Suprapubic skin (tissue), 4 donors: ENCODE data around the gene CDHR3. TPM values are rescaled to one million over a fixed set of nuclear protein-coding genes. Genes with fewer than 3 reads are reported as not detected.

ENCODE experiments used
- DNase-seq, 2 donors: peaks; one replicate each; pipeline ENCODE4 v3.0.0-alpha.2; 2019; ENCODE audit warnings: low spot score in 2 of 2
- H3K27ac ChIP-seq: fragments of 200-600 bp; sonication (generic); one replicate; pipeline ENCODE4 v1.5.1; 2019
- H3K27me3 ChIP-seq: fragments of 200-600 bp; sonication (generic); one replicate; pipeline ENCODE4 v1.5.1; 2019
- H3K36me3 ChIP-seq: fragments of 200-600 bp; sonication (generic); one replicate; pipeline ENCODE4 v1.5.1; 2019
- H3K4me1 ChIP-seq: fragments of 200-600 bp; sonication (generic); one replicate; pipeline ENCODE4 v1.5.1; 2019
- H3K4me3 ChIP-seq: fragments of 200-600 bp; sonication (generic); one replicate; pipeline ENCODE4 v1.5.1; 2019; ENCODE audit warnings: mild to moderate bottlenecking
- H3K9me3 ChIP-seq: fragments of 200-600 bp; sonication (generic); one replicate; pipeline ENCODE4 v1.5.1; 2019
- CTCF ChIP-seq, 2 donors: fragments of 200-600 bp in 1 of 2; fragments of 450-650 bp in 1 of 2; sonication (generic) in 1 of 2; IDR thresholded peaks; one replicate each; pipeline ENCODE4 v1.5.1; 2016 to 2019; ENCODE audit warnings: antibody characterized with exemption in 2 of 2, mild to moderate bottlenecking in 1 of 2, moderate library complexity in 1 of 2
- EP300 ChIP-seq: sonication (generic); formaldehyde crosslinking; IDR thresholded peaks from one replicate; pipeline ENCODE4 v1.6.1; 2017; ENCODE audit warnings: antibody characterized with exemption
- POLR2A ChIP-seq, 2 donors: fragments of 450-650 bp; IDR thresholded peaks; one replicate each; pipeline ENCODE4 v1.6.1; 2017; ENCODE audit warnings: antibody characterized with exemption in 2 of 2, mild to moderate bottlenecking in 2 of 2, moderate library complexity in 2 of 2
- POLR2AphosphoS5 ChIP-seq, 3 donors: sonication (generic); formaldehyde crosslinking; IDR thresholded peaks; one replicate each; pipeline ENCODE4 v1.6.1; 2017; ENCODE audit warnings: antibody characterized with exemption in 3 of 3
- WGBS: methylation state at CpG from one replicate; pipeline ENCODE4 v1.1.5; 2018; 5-methylcytosine and 5-hydroxymethylcytosine counted together
- total RNA-seq, 4 donors: library from RNA; depleted of rRNA; stranded (reverse); fragments of >200 nt; gene quantifications; one replicate each; pipeline ENCODE4 v1.1.0, GENCODE V29; 2016

The CDHR3 gene
- total RNA-seq, 4 donors from 2014 or later: 1.3 to 6.5 (median 2.7) TPM

GRCh38 chr7:106015381-106016218 is 52.5 kb downstream of the CDHR3 start:
- WGBS: 82% methylated on average over 11 of the region's 11 CpGs
- H3K4me3 ChIP-seq: no peak overlapping the region
- no peaks in the 10 kb centered on the region for H3K36me3 ChIP-seq
- H3K9me3 ChIP-seq: no peaks in the 10 kb centered on the region
- no peak overlapping the region for H3K27ac ChIP-seq
- TF ChIP-seq POLR2AphosphoS5 (IDR thresholded peaks at IDR 0.05) (no peak), EP300 (no peak), CTCF (IDR thresholded peaks at IDR 0.05) (no peak), POLR2A (IDR thresholded peaks at IDR 0.05) (no peak)
- peaks cover under 1% of the 10 kb centered on the region for H3K4me1 ChIP-seq
- H3K27me3 ChIP-seq: no peaks in the 10 kb centered on the region
- no peak for DNase-seq

GRCh38 chr7:106016331-106016730 is 53.3 kb downstream of the CDHR3 start:
- H3K36me3 ChIP-seq: no peaks in the 10 kb centered on the region
- 74% methylated on average over 3 of the region's 3 CpGs for WGBS
- H3K4me1 ChIP-seq: no peaks in the 10 kb centered on the region
- no peak overlapping the region for H3K27ac ChIP-seq
- no peak overlapping the region for H3K4me3 ChIP-seq
- no peaks in the 10 kb centered on the region for H3K27me3 ChIP-seq
- no peaks in the 10 kb centered on the region for H3K9me3 ChIP-seq
- no peak for DNase-seq
- TF ChIP-seq POLR2A (IDR thresholded peaks at IDR 0.05): no peak
- TF ChIP-seq CTCF (IDR thresholded peaks at IDR 0.05): no peak
- no peak for TF ChIP-seq POLR2AphosphoS5 (IDR thresholded peaks at IDR 0.05)
- TF ChIP-seq EP300: no peak

GRCh38 chr7:106017657-106018056 is 54.6 kb downstream of the CDHR3 start:
- Histone ChIP-seq H3K27me3 (no peaks in the 10 kb centered on the region), H3K27ac (no peak overlapping the region), H3K9me3 (no peaks in the 10 kb centered on the region), H3K36me3 (no peaks in the 10 kb centered on the region), H3K4me1 (no peaks in the 10 kb centered on the region), H3K4me3 (no peak overlapping the region)
- WGBS: 98% methylated on average over 4 of the region's 4 CpGs
- TF ChIP-seq POLR2AphosphoS5 (IDR thresholded peaks at IDR 0.05): no peak
- no peak for TF ChIP-seq POLR2A (IDR thresholded peaks at IDR 0.05)
- no peak for TF ChIP-seq EP300
- no peak for TF ChIP-seq CTCF (IDR thresholded peaks at IDR 0.05)
- no peak for DNase-seq

GRCh38 chr7:106018566-106019469 is 55.8 kb downstream of the CDHR3 start:
- Histone ChIP-seq H3K27me3 (no peaks in the 10 kb centered on the region), H3K4me1 (no peaks in the 10 kb centered on the region), H3K4me3 (no peak overlapping the region), H3K27ac (no peak overlapping the region), H3K36me3 (no peaks in the 10 kb centered on the region), H3K9me3 (no peaks in the 10 kb centered on the region)
- TF ChIP-seq POLR2A (IDR thresholded peaks at IDR 0.05) (no peak), EP300 (no peak), CTCF (IDR thresholded peaks at IDR 0.05) (no peak), POLR2AphosphoS5 (IDR thresholded peaks at IDR 0.05) (no peak)
- no peak for DNase-seq
- WGBS: 92% methylated on average over 14 of the region's 14 CpGs

GRCh38 chr7:106019470-106019820 is 56.4 kb downstream of the CDHR3 start:
- H3K27ac ChIP-seq: no peak overlapping the region
- DNase-seq: no peak
- no peaks in the 10 kb centered on the region for H3K27me3 ChIP-seq
- no peak overlapping the region for H3K4me3 ChIP-seq
- 83% methylated on average over 2 of the region's 2 CpGs for WGBS
- H3K9me3 ChIP-seq: no peaks in the 10 kb centered on the region
- H3K4me1 ChIP-seq: no peaks in the 10 kb centered on the region
- no peaks in the 10 kb centered on the region for H3K36me3 ChIP-seq
- TF ChIP-seq POLR2AphosphoS5 (IDR thresholded peaks at IDR 0.05) (no peak), EP300 (no peak), CTCF (IDR thresholded peaks at IDR 0.05) (no peak), POLR2A (IDR thresholded peaks at IDR 0.05) (no peak)
